ENCODE measurements around the gene SYVN1. TPM values are rescaled to one million over a fixed set of nuclear protein-coding genes. Genes with fewer than 3 reads are reported as not detected.

Gene SYVN1
- total and polyA plus RNA-seq, 5 experiments from 2014 or later = 7.9 to 65.2 (median 10.6) TPM

DNA sequence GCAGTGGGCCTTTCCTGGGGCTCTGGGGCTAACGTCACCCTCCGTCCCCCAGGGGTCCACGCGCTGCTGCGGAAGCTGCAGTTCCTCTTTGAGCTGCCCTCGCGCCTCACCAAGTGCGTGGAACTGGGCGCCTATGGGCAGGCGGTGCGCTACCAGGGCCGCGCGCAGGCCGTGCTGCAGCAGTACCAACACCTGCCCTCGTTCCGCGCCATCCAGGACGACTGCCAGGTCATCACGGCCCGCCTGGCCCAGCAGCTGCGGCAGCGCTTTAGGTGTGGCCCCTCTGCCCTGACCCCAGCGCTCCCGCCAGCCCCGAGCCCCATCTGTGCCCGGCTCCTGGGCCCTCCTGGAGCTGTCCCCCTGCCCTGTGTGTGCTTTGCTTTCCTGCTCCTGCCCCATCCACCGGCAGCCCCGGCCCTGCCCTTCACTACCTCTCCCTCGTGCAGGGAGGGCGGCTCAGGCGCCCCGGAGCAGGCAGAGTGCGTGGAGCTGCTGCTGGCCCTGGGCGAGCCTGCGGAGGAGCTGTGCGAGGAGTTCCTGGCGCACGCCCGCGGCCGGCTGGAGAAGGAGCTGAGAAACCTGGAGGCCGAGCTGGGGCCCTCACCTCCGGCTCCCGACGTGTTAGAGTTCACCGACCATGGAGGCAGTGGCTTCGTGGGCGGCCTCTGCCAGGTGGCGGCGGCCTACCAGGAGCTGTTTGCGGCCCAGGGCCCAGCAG is 26.4 kb downstream of the SYVN1 start:
- H3K36me3 Mint-ChIP-seq = peaks cover 0 to 40% (median 0%) of the 10 kb centered on the region in 3 donors
- peaks cover 25 to 38% (median 32%) of the 10 kb centered on the region in 4 donors for H3K4me1 Mint-ChIP-seq
- H3K9me3 Mint-ChIP-seq = no peaks in the 10 kb centered on the region
- ATAC-seq (no peak), DNase-seq (no peak)
- no peak overlapping the region for H3K27ac Mint-ChIP-seq
- no peaks in the 10 kb centered on the region for H3K27me3 Mint-ChIP-seq
- POLR2A ChIA-PET = interaction anchor here (0.6 to 6.8 kb wide), 5 partner anchors 10 to 76 kb away, joined by 3 to 115 read pairs (median 23); partner anchors contain the start of genes FAU, MRPL49, SYVN1 and VPS51
- no peak overlapping the region for H3K4me3 Mint-ChIP-seq

DNA sequence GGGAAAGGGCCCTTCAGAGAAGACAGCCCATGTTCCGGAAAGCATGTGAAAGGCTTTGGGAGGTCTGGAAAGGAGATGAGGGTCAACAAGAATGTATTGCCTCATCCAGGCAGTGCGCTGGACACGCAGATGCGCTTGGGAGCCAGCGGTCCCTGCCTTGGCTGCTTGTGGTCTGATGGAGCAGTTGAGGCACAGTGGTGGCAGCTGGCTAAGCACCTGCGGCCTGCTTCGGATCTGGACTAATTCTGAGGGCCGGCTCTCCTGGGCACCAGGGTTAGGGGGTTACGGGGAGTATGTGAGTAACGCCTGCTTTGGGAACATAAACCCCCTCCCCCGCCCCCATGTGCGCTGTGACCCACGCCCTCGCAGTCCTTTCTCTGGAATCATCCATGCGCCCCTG is 27.2 kb downstream of the SYVN1 start:
- no peak for ATAC-seq
- Mint-ChIP-seq H3K27ac (peak overlapping the region in 1 of 10 donors; percentile 6), H3K36me3 (peaks cover 0 to 41% (median 0%) of the 10 kb centered on the region in 3 donors), H3K4me1 (peaks cover 24 to 43% (median 30%) of the 10 kb centered on the region in 4 donors), H3K27me3 (no peaks in the 10 kb centered on the region), H3K4me3 (no peak overlapping the region), H3K9me3 (no peaks in the 10 kb centered on the region)
- no peak for DNase-seq
- POLR2A ChIA-PET = interaction anchor here (0.6 to 6.8 kb wide), 3 partner anchors 10 to 75 kb away, joined by 3 to 115 read pairs (median 23); partner anchors contain the start of genes VPS51 and ZNHIT2

DNA sequence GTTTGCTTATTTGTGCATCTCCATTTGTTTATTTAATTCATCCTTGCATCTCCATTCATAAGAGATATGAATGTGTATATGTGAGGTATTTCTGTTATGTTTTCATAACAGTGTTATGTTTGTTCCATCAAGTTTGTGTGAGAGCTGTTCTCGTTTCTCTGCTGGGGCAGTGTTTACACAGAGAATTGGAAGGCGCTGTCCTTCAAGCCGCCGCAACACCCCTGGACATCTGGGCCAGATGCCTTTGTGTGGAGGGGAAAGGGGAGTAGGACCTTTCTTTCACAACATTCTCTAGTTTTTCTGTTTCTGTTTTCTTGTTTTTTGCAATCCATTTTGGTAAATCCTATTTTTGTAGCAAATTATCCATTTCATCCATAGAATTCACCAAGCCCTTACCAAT is 29.7 kb downstream of the SYVN1 start:
- POLR2A ChIA-PET = no interaction called here

DNA sequence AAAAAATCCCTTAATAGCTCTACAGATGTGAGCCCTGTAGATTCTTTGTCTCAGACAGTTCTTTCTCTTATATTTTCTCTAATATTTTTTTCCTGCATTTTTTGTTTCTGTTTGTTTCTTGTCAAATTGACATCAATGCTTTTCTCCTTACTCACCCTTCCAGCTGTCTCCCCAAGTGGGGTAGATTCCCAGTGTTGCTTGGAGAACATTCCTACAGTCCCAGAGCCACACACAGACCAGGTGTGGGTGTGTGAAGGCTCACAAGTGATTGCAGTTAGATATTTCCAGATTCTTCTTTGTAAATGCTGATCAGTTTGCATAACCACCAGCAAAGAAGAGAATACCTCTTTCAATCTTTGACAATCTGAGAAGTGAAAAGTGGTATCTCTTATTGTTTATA is 30.8 kb downstream of the SYVN1 start:
- Mint-ChIP-seq H3K9me3 (no peaks in the 10 kb centered on the region), H3K4me1 (peaks cover 11 to 34% (median 14%) of the 10 kb centered on the region in 4 donors), H3K27me3 (no peaks in the 10 kb centered on the region), H3K4me3 (no peak overlapping the region), H3K36me3 (peaks cover 0 to 60% (median 0%) of the 10 kb centered on the region in 3 donors), H3K27ac (peak overlapping the region in 4 of 10 donors; percentile 6 to 63 (median 27))
- ATAC-seq (no peak), DNase-seq (no peak)
- POLR2A ChIA-PET = interaction anchor here (1.0 kb wide), 1 partner anchor 14 kb away, joined by 6 read pairs; the partner anchor contains the start of gene ZNHIT2

More for the DNA sequence above, 29.7 kb downstream of the SYVN1 start:
- peak overlapping the region in 4 of 10 donors; percentile 2 to 63 (median 31) for H3K27ac Mint-ChIP-seq
- H3K36me3 Mint-ChIP-seq = peaks cover 0 to 53% (median 0%) of the 10 kb centered on the region in 3 donors
- no peaks in the 10 kb centered on the region for H3K27me3 Mint-ChIP-seq
- H3K9me3 Mint-ChIP-seq = no peaks in the 10 kb centered on the region
- no peak overlapping the region for H3K4me3 Mint-ChIP-seq
- peaks cover 7 to 28% (median 12%) of the 10 kb centered on the region in 4 donors for H3K4me1 Mint-ChIP-seq
- DNase-seq (no peak), ATAC-seq (no peak)

DNA sequence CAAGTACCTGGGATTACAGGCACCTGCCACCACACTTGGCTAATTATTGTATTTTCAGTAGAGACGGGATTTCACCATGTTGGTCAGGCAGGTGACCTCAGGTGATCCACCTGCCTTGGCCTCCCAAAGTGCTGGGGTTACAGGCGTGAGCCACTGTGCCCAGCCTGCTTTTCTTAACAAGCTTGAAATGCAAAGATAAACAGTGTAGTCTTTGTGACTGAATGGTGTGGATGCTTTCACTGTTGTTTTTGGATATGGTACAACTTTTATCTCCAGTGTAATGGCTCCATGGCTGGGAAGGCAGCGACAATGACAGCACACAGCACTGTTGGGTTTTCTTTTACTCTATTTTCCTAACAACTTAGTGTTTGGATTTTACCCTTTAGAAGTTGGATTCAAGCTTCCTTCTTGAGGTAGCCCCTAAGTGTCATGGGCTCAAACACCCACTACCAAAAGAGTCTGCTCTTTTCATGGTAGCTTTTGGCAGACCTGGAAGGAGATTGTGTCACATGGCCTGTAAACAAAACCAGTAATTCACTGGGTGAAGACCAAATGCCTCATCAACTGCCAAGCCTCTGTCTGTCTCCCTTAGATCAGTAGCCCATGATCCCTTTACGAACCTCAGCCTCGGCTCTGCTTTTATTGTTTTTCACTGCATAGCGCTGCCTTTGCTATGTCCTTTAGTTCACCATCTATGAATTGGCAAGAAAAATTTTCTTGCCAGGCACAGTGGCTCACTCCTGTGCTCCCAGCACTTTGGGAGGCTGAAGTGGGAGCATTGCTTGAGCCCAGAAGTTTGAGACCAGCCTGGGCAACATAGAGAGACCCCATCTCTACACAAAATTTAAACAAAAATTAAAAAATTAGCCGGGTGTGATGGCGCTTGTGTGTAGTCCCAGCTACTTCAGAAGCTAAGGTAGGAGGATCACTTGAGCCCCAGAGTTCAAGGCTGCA is 31.9 kb downstream of the SYVN1 start:
- peak overlapping the region in 3 of 10 donors; percentile 8 to 63 (median 20) for H3K27ac Mint-ChIP-seq
- no peak for ATAC-seq
- POLR2A ChIA-PET = interaction anchor here (0.7 to 1.9 kb wide), 3 partner anchors 15 to 223 kb away, joined by 3 to 5 read pairs (median 5); partner anchors contain the start of gene ZNHIT2
- peaks cover 12 to 39% (median 17%) of the 10 kb centered on the region in 4 donors for H3K4me1 Mint-ChIP-seq
- H3K27me3 Mint-ChIP-seq = no peaks in the 10 kb centered on the region
- no peak overlapping the region for H3K4me3 Mint-ChIP-seq
- peaks cover 0 to 64% (median 0%) of the 10 kb centered on the region in 3 donors for H3K36me3 Mint-ChIP-seq
- DNase-seq = no peak
- H3K9me3 Mint-ChIP-seq = no peaks in the 10 kb centered on the region

DNA sequence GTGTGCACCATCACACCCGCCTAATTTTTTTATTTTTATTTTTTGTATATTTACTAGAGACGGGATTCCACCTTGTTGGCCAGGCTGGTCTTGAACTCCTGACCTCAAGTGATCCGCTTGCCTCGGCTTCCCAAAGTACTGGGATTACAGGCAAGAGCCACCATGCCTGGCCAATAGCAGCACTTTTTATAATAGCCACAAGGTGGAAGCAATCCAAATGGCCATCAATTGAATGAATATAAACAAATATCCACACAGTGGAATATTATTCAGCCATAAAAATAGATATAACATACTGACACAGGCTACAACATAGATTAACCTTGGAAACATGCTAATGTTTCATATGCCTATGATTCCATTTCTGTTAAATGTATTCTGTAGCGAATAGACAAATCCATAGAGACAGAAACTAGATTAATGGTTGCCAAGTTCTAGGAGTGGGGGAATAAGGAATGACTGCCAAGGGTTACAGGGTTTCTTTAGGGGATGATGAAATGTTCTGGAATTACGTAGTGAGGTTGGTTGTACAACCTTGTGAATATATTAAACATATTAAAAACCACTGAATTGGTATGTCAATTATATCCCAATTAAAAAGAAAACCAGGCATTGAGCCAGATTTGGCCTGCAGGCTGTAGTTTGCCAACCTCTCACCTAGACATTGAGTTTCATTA is 33.5 kb downstream of the SYVN1 start:
- H3K9me3 Mint-ChIP-seq = no peaks in the 10 kb centered on the region
- H3K27ac Mint-ChIP-seq = no peak overlapping the region
- DNase-seq (no peak), ATAC-seq (no peak)
- H3K4me1 Mint-ChIP-seq = peaks cover 3 to 43% (median 19%) of the 10 kb centered on the region in 4 donors
- POLR2A ChIA-PET = interaction anchor here (0.6 to 7.8 kb wide), 5 partner anchors 10 to 542 kb away, joined by 5 to 115 read pairs (median 6); partner anchors contain the start of genes TM7SF2 and ZNHIT2
- H3K27me3 Mint-ChIP-seq = no peaks in the 10 kb centered on the region
- H3K36me3 Mint-ChIP-seq = peaks cover 0 to 52% (median 0%) of the 10 kb centered on the region in 3 donors
- no peak overlapping the region for H3K4me3 Mint-ChIP-seq

DNA sequence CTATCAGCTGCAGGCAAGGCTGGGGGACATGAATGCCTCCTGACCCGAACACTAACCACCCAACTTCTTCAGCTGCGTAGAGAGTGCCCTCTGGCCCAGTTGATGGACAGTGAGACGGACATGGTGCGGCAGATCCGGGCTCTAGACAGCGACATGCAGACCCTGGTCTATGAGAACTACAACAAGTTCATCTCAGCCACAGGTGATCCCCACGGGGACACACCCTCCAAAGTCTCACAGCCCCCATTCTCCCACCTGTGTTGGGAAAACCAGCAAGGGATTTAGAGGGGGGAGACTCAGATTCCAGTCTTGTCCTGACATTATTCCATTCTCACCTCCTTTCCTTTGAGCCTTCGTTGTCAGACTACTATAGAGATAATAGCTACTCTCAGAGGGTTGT is 37.4 kb downstream of the SYVN1 start:
- no peak for DNase-seq
- Mint-ChIP-seq H3K4me1 (peaks cover 5 to 25% (median 13%) of the 10 kb centered on the region in 4 donors), H3K27ac (peak overlapping the region in 9 of 10 donors; percentile 9 to 98 (median 94)), H3K4me3 (peak overlapping the region in 9 of 10 donors; percentile 77 to 96 (median 91)), H3K36me3 (peaks cover 0 to 24% (median 0%) of the 10 kb centered on the region in 3 donors), H3K27me3 (no peaks in the 10 kb centered on the region), H3K9me3 (no peaks in the 10 kb centered on the region)
- POLR2A ChIA-PET = interaction anchor here (0.6 to 7.8 kb wide), 14 partner anchors 12 to 263 kb away, joined by 3 to 115 read pairs (median 5); partner anchors contain the start of genes ARL2, CDCA5, FAU and MRPL49
- ATAC-seq = no peak

DNA sequence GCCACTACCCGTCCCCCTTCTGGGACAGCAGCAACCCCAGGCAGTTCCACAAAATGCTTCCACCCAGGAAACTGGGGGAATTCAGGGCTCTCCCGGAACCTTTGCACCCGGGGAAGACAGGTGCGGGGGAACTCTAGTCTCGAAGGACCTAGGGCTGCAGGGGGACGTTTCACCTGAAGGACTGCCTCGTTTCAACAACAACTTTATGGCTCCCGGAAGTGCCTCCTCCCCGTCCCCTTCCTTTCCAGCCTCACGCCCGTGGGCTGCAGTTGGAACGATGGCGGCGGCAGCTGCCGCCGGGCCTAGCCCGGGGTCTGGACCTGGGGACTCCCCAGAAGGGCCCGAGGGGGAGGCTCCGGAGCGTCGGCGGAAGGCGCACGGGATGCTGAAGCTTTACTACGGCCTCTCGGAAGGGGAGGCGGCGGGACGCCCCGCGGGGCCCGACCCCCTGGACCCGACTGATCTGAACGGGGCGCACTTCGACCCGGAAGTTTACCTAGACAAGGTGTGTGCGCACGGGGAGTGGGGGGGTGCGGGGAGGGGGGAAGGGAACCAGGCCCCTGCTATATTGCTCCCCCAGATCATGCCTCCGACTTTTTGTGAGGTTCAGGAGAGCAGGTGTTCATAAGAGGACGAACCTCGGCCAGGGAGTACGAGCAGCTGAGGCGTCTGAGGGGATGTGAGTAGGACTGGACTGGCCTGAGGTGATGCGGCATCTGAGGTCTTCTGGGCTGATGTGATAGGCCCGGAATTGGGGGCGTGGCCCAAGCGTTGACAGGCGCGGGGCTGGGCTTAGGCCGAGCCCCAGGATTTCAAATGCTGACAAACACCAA is 38.1 kb downstream of the SYVN1 start, which contains the start of gene VPS51:
VPS51 (plus strand) TSS at position 241 of the 833 bp plus-strand sequence; CDS start at position 278, 37 bp downstream.
- Mint-ChIP-seq H3K36me3 (peaks cover 0 to 19% (median 0%) of the 10 kb centered on the region in 3 donors), H3K4me3 (peak within 1 kb of the TSS; percentile 77 to 96 (median 90)), H3K4me1 (peaks cover 5 to 25% (median 13%) of the 10 kb centered on the region in 4 donors), H3K27ac (peak within 1 kb of the TSS; percentile 88 to 98 (median 96)), H3K9me3 (no peaks in the 10 kb centered on the region), H3K27me3 (no peaks in the 10 kb centered on the region)
- POLR2A ChIA-PET = interaction anchor here (0.5 to 7.8 kb wide), 23 partner anchors 9 to 556 kb away, joined by 3 to 115 read pairs (median 4); partner anchors contain the start of genes ARL2, CDCA5, FAU and MRPL49
- peak; percentile 65 to 93 (median 87) for DNase-seq
- peak; percentile 88 to 90 for ATAC-seq

DNA sequence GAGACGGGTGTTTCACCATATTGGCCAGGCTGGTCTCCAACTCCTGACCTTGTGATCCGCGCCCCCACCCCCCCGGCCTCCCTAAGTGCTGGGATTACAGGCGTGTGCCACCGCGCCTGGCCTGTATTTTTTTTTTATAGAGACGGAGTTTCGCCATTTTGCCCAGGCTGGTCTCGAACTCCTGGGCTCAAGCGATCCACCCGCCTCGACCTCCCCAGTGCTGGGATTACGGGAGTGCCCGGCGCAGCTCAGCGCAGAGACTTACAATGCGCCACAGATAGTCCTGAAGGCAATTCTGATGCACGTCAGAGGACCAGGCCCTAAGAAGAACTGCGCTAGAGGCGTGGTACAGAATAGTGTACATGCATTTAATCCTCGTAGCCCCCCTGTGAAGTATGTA is 38.9 kb downstream of the SYVN1 start:
- Mint-ChIP-seq H3K4me1 (peaks cover 5 to 23% (median 12%) of the 10 kb centered on the region in 4 donors), H3K9me3 (no peaks in the 10 kb centered on the region), H3K4me3 (peak overlapping the region; percentile 77 to 96 (median 90)), H3K27ac (peak overlapping the region; percentile 88 to 98 (median 96)), H3K36me3 (peaks cover 0 to 14% (median 0%) of the 10 kb centered on the region in 3 donors), H3K27me3 (no peaks in the 10 kb centered on the region)
- DNase-seq = no peak
- no peak for ATAC-seq
- POLR2A ChIA-PET = interaction anchor here (0.5 to 7.8 kb wide), 16 partner anchors 8 to 791 kb away, joined by 3 to 115 read pairs (median 5); partner anchors contain the start of genes ARL2, CDCA5, FAU and MRPL49

DNA sequence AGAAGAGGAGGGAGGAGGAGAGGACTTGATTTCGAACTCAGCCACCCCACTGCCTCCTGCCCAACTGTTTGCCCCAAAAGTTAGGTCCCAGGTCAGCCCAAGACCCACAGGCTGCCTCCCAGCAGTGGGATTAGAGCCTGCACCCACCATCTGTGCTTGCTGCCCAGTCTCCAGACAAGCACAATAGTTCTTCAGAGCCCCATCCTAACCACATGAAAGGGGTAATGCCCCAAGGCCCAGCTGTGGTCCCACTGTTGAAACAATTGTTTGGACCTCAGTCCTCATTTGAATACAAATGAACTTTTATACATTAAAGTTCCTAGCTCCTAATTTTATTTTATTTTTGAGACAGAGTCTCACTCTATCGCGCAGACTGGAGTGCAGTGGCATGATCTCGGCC is 43.7 kb downstream of the SYVN1 start:
- Mint-ChIP-seq H3K36me3 (peaks cover 0 to 30% (median 2%) of the 10 kb centered on the region in 3 donors), H3K27me3 (no peaks in the 10 kb centered on the region), H3K4me1 (peaks cover 3 to 6% (median 5%) of the 10 kb centered on the region in 4 donors), H3K9me3 (no peaks in the 10 kb centered on the region), H3K4me3 (no peak overlapping the region), H3K27ac (no peak overlapping the region)
- DNase-seq = no peak
- no peak for ATAC-seq
- POLR2A ChIA-PET = interaction anchor here (0.7 to 1.4 kb wide), 2 partner anchors 21 to 151 kb away, joined by 3 to 5 read pairs; partner anchors contain the start of gene TM7SF2
